GM19025 (cell line): ENCODE measurements around the gene DLX5.

ENCODE experiments used
- ATAC-seq: cut with Tn5 transposase; IDR thresholded peaks from one replicate; pipeline ENCODE4 v1.9.1; 2021; ENCODE audit warnings: mild to moderate bottlenecking, low read depth, moderate library complexity; ENCODE audit not compliant: unreplicated experiment

The DLX5 gene

DNA sequence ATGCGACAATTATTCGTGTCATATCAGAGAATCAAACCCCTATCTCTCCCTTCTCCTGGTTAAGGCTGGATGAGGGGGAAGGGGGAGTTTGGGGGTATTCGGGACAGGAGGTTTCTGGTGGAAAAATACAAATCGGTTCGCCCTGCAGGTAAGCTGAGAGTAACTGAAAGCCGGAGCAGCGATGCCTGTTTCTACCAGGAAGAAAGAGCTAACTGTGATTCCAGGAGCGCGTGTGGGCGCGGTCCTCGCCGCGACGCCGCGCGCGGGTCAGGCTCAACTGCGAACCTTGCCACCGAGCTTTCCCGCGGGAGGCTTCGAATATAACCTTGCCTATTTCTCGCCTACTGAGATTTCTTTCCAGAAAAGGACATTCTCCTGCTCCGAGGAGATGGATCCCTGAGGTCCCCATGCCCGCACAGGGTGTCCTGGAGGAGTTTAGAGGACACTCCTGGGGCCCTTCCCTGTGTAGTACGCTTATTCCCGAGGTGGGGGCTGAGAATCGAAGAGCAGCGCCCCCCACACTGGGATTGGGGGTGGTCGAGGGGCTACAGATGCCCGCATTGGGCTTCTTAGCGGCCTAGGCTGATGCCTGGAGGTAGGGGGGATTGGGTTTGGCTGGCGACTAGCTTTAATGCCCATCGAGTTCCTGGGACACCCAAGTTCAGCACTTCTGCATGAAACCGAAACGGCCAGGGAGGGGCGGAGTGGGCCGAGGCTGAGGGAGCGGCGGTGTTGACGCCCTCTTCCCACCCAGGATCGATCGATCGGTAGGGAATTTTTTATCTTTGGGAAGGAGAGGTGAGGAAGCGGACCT is 32.2 kb downstream of the DLX5 start:
- ATAC-seq, result no peak

DNA sequence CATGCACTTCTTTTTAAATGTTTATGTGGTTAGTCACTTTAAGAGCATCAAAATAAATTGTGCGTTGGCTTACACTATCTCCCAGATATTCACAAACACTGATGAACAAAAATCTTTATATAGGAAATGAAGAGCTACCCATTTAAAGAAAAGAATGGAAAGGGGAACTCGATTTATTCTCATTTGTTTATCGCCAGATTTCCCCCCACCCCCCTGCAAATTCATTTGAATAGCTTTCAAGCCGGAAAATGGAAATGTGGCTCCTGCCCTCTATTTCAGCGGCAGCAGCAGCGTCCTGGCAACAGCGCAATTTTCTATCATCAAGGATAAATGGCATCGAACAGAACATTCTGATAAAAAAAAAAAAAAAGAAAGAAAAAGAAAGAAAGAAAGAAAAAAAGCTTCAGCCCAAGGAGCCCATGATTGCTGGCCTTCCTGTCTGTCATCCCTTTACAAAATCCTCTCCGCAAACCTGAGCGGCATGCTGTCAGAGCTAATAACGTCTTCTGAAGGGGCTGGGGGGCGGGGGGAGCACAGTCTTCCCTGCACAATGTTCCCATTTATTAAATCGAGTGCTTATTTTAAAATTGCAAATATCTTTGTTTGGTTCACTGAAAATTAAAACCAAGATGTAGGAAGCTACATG is 33.0 kb downstream of the DLX5 start:
- ATAC-seq, result no peak

DNA sequence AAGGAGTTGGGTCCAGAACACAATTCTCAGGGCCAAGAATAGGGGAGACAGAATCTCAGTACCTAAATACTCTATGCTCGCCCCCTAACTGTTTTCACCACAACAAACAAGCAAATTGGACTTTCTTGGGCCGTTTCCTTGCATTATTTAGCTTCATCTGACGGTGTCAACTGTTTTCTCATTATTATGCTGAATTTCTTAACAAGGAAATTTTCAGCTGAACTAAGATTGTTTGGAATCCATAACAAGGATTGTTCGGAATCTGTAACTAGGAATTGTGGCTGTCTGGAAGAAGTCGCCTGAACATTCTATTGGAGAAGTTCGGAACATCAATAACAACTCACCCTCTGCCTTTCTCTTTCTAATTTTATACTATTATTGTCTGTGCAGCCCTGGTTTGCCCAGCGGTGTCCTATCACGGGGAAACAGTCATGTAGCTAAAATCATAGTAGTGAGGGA is 34.7 kb downstream of the DLX5 start:
- no peak for ATAC-seq

DNA sequence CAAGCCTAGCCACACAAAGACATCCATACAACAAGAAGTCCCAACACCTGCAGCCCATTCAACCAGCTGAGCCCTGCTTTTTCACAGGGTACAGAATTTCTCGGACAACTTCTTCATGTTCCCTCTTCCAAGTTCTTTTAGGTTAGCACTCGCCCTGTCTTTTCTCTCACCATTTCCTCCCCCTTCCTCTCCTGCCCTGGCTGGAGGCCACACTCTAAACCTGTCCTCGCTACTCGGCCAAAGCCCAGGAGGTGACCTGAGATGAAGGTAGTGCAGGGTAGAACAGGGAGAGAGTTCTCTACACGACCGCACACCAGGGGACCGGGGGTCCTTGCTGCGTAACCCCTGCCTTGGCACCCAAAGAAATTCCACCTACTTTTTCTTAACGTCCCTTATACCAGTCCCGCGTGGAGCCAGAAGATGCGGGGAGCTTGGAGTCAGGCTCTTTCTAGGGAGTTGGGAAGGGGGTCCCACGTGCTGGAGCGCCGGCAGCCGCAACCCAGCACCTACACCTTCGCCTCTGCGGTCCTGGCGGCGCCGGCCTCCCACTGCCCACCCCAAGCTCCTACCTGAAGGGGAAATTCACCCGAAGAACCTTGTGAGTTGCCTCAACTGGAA is 35.3 kb downstream of the DLX5 start:
- no peak for ATAC-seq

DNA sequence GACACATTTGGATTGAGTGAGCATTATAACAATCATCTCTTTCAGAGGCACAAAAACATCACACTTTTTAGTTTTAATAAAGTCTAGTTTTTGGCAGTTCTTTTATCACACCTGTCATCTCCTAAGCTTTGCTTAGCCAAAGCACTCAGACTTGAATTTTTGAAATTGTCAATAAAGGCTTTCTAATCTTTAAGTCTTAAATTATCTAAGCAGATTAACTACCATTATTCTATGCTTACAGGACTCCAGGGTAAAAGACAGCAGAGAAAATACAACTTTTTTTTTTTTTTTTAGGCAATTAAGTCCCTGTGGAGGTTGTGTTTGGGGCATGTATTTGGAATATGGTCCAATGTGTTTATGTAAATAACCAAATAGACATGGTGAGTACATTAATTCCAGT is 36.9 kb downstream of the DLX5 start:
- no peak for ATAC-seq

DNA sequence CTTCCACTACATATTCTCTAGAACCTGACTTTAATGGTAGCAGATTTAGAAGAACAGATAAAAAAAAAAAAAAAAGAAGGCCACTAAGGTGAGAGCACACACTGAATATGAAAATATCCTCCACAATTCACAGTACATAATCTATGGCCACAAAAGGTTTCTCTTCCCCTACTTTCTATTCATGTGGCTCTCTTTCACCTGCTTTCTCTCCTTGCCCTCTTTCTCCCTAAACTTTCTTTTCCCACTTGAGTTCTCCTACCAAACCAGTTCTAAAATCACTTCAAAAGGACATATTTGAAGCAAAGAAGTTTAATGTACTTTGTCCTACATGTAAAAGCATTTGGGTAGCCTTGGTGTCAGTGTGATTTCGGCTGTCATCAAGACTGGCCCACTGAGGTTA is 37.7 kb downstream of the DLX5 start:
- no peak for ATAC-seq

DNA sequence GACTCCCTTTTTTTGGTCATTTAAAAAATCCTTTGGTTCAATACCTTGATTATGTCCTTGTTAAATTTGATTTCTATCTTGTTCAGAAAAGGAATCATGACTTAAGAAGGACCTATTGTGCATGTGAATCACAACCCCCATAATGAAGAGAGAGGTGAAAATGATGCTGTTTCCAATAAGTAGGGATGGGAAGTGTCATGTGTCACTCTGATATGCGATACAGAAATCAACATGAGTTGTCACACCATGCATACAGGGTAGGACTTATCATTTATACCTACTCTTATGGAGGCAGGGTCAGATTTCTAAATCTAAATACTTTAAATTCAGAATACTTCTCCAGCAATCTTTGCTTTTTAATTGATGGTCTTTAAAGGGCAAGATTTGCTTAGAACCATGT is 38.6 kb downstream of the DLX5 start:
- ATAC-seq, result no peak

DNA sequence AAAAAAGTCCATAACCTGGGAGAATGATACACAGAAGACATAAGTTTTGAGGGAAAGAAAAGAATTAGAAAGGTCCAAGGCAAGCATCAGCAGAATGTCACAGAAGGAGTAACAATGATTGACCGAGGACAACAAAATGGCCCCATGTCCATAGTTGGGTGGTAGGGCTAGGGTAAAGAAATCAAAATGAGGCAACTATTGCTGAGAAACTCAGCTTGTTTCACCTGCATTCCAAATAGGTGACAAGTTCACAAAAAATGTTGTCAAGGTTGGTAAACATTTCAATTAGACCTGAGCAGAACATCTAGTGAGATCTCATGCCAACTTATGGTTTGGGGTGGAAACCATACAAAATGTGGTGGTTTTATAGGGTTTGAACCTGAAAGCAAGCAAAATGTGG is 42.0 kb downstream of the DLX5 start:
- no peak for ATAC-seq

DNA sequence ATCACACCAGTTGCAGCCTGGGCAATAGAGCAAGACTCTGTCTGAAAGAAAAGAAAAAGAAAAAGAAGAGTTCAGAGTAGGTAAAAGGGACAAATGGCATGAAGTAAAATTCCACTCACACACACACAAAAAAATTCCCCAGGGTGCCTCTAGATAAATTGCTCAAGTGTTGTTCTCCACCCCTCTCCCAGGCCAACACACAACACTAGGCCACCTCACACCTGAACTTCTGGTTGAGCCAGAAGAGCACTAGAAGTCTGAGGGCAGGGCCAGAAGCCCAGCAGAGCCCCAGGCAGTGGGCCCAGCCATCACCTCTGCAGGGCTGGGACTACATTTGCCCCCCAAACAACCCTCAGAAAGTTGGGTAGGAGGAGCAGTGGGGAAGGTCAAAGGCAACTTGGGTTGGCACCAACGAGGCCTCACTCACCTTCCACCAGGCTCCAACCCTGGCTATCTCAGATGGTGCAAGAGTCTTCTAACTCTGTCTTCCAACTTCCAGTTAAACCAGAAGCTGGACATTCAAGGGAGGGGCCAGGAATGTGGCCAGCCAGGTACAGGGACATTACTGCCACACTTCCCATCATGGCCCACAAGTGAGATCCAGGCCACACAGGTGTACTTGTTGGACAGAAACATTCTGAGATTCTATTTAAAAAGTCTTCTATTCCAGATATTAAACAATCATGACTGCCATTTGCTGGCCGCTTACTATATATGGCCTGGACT is 44.9 kb downstream of the DLX5 start:
- ATAC-seq, result no peak

DNA sequence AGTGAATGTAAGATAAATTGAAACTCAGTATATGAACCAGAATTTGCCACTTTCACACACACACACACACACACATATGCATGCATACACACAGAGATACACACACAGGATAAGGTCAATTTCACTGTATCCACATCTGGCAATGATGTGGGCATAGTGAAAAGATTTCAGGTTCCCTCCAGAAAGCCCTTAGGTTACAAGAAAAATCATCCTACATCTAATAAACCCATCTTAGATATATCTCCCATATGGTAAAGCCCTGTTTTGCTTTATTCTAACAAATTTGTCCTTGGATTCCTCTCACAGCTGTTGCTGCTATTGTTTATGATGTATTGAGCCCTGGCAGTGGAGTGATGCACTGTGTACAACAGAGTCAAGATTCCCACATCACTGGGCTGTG is 47.2 kb downstream of the DLX5 start:
- no peak for ATAC-seq

DNA sequence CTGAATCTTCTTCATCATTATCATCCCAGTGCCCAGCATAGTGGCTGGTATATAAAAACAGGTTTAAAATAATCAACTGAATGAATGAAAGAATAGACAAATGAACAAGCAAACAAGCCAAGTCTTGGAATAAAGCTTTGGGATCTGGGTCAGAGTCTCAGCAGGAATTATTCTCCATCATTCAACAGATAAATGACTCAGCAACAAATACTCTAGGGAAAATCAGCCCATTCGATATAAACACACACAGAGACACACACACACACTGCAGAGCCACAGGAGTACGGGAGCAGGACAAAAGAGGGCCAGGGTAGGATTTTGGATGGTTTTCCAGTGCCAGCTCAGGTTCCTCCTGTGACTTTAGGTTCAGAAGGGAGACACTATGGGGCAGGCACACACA is 48.5 kb downstream of the DLX5 start:
- ATAC-seq, result no peak

DNA sequence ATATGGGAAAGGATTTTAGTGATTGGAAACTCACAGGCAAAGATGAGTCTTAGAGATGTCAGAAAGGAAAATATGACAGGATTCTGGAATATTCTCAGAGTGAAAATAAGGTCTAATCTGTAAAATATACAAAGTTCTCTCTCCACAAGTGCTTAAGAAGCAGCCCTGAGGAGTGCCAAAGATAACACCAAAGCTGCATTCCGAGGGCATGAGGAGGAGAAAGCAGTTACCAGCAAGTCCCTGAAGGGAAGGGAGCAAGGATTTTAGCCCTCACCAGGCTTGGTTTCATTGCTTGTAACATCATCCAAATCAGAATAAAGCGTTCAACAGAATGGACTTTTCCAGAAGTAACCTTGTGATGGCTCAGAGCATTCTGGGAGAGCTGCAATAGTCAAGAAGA is 50.6 kb downstream of the DLX5 start:
- no peak for ATAC-seq

DNA sequence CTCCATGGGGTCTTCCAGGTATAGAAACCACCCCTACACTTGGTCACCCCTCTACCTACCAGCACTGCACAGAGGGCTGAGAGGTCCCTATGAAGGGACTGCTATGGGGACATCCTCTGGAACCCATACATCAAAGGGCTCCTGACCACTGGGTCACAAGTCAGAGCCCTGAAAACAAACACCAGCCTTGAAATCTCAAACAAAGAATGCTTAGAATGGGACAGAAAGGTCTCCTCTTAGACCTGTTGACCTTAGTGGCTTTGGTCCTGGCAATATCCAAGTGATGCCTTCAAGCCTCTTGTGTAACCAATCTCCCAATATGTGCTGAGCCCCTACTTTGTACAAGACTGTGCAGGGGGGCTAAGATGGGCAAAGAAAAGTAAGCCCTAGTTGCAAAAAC is 53.9 kb downstream of the DLX5 start:
- no peak for ATAC-seq
